Glutamatergic neuron (in vitro differentiated cells): ENCODE data around the gene NRCAM. TPM values are rescaled to one million over a fixed set of nuclear protein-coding genes. Genes with fewer than 3 reads are reported as not detected.

Experiments used
- DNase-seq: peaks from one replicate; pipeline ENCODE4 v3.0.0; 2022
- H3K27ac Mint-ChIP-seq: one replicate; pipeline ENCODE4 v1.8.0; 2020; ENCODE audit warnings: mild to moderate bottlenecking, mixed read lengths, inconsistent platforms; ENCODE audit not compliant: unreplicated experiment
- H3K27me3 Mint-ChIP-seq: one replicate; pipeline ENCODE4 v1.8.0; 2020; ENCODE audit warnings: mild to moderate bottlenecking, moderate library complexity, mixed read lengths, inconsistent platforms; ENCODE audit not compliant: unreplicated experiment
- H3K36me3 Mint-ChIP-seq: one replicate; pipeline ENCODE4 v1.8.0; 2020; ENCODE audit warnings: mild to moderate bottlenecking, mixed read lengths, inconsistent platforms; ENCODE audit not compliant: unreplicated experiment
- H3K4me1 Mint-ChIP-seq: one replicate; pipeline ENCODE4 v1.8.0; 2020; ENCODE audit warnings: mild to moderate bottlenecking, low read depth, mixed read lengths, inconsistent platforms; ENCODE audit not compliant: unreplicated experiment
- H3K4me3 Mint-ChIP-seq: one replicate; pipeline ENCODE4 v1.8.0; 2020; ENCODE audit warnings: mild to moderate bottlenecking, mixed read lengths, inconsistent platforms; ENCODE audit not compliant: unreplicated experiment
- H3K9me3 Mint-ChIP-seq: one replicate; pipeline ENCODE4 v1.8.0; 2020; ENCODE audit warnings: mild to moderate bottlenecking, moderate library complexity, mixed read lengths, inconsistent platforms; ENCODE audit not compliant: unreplicated experiment
- CTCF ChIP-seq: fragments of 200-600 bp; sonication (generic); IDR thresholded peaks from one replicate; pipeline ENCODE4 v1.5.0; 2021; ENCODE audit not compliant: partially characterized antibody, unreplicated experiment
- total RNA-seq: library from RNA; stranded (reverse); fragmentation: NEBNext Ultra II Directional; extraction: Animal tissue kit (Norgen Biotek cat#: 25700); gene quantifications from one replicate; pipeline ENCODE4 v1.2.1, GENCODE V29; 2021; ENCODE audit not compliant: unreplicated experiment

The NRCAM gene
- total RNA-seq, 1 donor from 2014 or later, result 120 TPM

- Mint-ChIP-seq H3K27me3 (peaks cover 2% of the 10 kb centered on the region), H3K9me3 (peaks cover 1% of the 10 kb centered on the region), H3K4me3 (no peak overlapping the region), H3K36me3 (no peaks in the 10 kb centered on the region), H3K27ac (no peak overlapping the region), H3K4me1 (peaks cover 7% of the 10 kb centered on the region)
- no peak for DNase-seq
- TF ChIP-seq CTCF, result no peak
Observed at GRCh38 chr7:108267615-108268014, 188.6 kb downstream of the NRCAM start.

GRCh38 chr7:108266491-108266890, 189.7 kb downstream of the NRCAM start:
- H3K27ac Mint-ChIP-seq, result peak overlapping the region; percentile 77
- H3K4me3 Mint-ChIP-seq, result no peak overlapping the region
- peaks cover 1% of the 10 kb centered on the region for H3K9me3 Mint-ChIP-seq
- H3K4me1 Mint-ChIP-seq, result peaks cover 7% of the 10 kb centered on the region
- peaks cover 4% of the 10 kb centered on the region for H3K27me3 Mint-ChIP-seq
- no peak for TF ChIP-seq CTCF
- no peaks in the 10 kb centered on the region for H3K36me3 Mint-ChIP-seq
- no peak for DNase-seq

GRCh38 chr7:108266035-108266434, 190.2 kb downstream of the NRCAM start:
- no peak for DNase-seq
- H3K9me3 Mint-ChIP-seq, result peaks cover 1% of the 10 kb centered on the region
- H3K36me3 Mint-ChIP-seq, result no peaks in the 10 kb centered on the region
- peaks cover 4% of the 10 kb centered on the region for H3K27me3 Mint-ChIP-seq
- peak overlapping the region; percentile 77 for H3K27ac Mint-ChIP-seq
- peaks cover 7% of the 10 kb centered on the region for H3K4me1 Mint-ChIP-seq
- H3K4me3 Mint-ChIP-seq, result no peak overlapping the region
- no peak for TF ChIP-seq CTCF

- Mint-ChIP-seq H3K9me3 (peaks cover 6% of the 10 kb centered on the region), H3K4me3 (no peak overlapping the region), H3K4me1 (peaks cover 7% of the 10 kb centered on the region), H3K27ac (no peak overlapping the region), H3K27me3 (peaks cover 7% of the 10 kb centered on the region), H3K36me3 (no peaks in the 10 kb centered on the region)
- no peak for TF ChIP-seq CTCF
- DNase-seq, result no peak
Observed at GRCh38 chr7:108265007-108265406, 191.2 kb downstream of the NRCAM start.

- Mint-ChIP-seq H3K4me3 (no peak overlapping the region), H3K27me3 (peaks cover 7% of the 10 kb centered on the region), H3K27ac (no peak overlapping the region), H3K4me1 (peaks cover 8% of the 10 kb centered on the region), H3K36me3 (peaks cover 5% of the 10 kb centered on the region), H3K9me3 (peaks cover 10% of the 10 kb centered on the region)
- TF ChIP-seq CTCF, result no peak
- DNase-seq, result no peak
Observed at GRCh38 chr7:108263425-108263824, 192.8 kb downstream of the NRCAM start.
